Measurements from ENCODE around the gene TARBP1. TPM values are rescaled to one million over a fixed set of nuclear protein-coding genes. Genes with fewer than 3 reads are reported as not detected.
A peak's percentile ranks its signal among the peaks of the same experiment; 100 is the strongest.

Gene TARBP1
- total and polyA plus RNA-seq, 2 of the 13 experiments (the other 11 are each of a cell fraction or from before 2014, with no cell fraction given): 37.7 to 67.0 TPM

DNA sequence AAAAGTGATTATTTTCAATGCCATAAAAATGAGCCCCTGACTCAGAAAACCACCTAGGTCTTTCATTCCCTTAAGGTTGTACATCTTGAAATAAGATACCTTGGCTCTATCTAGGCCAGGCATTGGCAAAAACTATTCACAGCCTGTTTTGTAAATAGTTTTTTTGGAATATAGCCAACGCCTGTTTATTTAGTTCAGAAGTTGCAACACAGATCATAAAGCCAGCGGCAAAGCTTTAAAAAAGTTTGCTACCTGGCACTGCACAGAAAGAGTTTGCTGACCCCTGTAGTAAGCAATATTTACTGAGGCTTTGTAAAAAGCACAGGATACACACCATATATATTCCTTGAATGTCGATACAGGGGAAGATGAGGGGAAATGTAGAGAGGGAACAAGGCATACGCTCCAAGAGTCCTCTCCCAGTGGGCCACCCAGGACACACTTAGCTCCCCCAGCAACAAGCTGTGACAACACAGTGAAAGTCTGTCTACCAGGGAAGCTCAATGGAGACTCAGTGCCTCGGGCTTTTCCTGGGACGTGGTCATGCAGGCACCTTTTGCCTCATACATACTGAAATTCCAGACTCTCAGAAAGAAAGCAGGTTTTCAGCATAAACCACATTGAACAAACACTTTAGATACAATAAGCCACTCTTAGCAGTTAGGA, 20.5 kb downstream of the TARBP1 start (continued):
- TF ChIP-seq, protein P1, sequence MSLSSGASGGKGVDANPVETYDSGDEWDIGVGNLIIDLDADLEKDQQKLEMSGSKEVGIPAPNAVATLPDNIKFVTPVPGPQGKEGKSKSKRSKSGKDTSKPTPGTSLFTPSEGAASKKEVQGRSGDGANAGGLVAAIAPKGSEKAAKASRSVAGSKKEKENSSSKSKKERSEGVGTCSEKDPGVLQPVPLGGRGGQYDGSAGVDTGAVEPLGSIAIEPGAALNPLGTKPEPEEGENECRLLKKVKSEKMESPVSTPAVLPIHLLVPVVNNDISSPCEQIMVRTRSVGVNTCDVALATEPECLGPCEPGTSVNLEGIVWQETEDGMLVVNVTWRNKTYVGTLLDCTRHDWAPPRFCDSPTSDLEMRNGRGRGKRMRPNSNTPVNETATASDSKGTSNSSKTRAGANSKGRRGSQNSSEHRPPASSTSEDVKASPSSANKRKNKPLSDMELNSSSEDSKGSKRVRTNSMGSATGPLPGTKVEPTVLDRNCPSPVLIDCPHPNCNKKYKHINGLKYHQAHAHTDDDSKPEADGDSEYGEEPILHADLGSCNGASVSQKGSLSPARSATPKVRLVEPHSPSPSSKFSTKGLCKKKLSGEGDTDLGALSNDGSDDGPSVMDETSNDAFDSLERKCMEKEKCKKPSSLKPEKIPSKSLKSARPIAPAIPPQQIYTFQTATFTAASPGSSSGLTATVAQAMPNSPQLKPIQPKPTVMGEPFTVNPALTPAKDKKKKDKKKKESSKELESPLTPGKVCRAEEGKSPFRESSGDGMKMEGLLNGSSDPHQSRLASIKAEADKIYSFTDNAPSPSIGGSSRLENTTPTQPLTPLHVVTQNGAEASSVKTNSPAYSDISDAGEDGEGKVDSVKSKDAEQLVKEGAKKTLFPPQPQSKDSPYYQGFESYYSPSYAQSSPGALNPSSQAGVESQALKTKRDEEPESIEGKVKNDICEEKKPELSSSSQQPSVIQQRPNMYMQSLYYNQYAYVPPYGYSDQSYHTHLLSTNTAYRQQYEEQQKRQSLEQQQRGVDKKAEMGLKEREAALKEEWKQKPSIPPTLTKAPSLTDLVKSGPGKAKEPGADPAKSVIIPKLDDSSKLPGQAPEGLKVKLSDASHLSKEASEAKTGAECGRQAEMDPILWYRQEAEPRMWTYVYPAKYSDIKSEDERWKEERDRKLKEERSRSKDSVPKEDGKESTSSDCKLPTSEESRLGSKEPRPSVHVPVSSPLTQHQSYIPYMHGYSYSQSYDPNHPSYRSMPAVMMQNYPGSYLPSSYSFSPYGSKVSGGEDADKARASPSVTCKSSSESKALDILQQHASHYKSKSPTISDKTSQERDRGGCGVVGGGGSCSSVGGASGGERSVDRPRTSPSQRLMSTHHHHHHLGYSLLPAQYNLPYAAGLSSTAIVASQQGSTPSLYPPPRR (CRISPR knock-in tag; IDR thresholded peaks at IDR 0.05; ENCODE audit: borderline replicate concordance): 0 out of 2 replicates have a peak, but pooled peaks have one; percentile 32
- peak; percentile 97 for TF ChIP-seq NFIC (IDR thresholded peaks at IDR 0.05; ENCODE audit: low read length)
- TF ChIP-seq, protein P2, sequence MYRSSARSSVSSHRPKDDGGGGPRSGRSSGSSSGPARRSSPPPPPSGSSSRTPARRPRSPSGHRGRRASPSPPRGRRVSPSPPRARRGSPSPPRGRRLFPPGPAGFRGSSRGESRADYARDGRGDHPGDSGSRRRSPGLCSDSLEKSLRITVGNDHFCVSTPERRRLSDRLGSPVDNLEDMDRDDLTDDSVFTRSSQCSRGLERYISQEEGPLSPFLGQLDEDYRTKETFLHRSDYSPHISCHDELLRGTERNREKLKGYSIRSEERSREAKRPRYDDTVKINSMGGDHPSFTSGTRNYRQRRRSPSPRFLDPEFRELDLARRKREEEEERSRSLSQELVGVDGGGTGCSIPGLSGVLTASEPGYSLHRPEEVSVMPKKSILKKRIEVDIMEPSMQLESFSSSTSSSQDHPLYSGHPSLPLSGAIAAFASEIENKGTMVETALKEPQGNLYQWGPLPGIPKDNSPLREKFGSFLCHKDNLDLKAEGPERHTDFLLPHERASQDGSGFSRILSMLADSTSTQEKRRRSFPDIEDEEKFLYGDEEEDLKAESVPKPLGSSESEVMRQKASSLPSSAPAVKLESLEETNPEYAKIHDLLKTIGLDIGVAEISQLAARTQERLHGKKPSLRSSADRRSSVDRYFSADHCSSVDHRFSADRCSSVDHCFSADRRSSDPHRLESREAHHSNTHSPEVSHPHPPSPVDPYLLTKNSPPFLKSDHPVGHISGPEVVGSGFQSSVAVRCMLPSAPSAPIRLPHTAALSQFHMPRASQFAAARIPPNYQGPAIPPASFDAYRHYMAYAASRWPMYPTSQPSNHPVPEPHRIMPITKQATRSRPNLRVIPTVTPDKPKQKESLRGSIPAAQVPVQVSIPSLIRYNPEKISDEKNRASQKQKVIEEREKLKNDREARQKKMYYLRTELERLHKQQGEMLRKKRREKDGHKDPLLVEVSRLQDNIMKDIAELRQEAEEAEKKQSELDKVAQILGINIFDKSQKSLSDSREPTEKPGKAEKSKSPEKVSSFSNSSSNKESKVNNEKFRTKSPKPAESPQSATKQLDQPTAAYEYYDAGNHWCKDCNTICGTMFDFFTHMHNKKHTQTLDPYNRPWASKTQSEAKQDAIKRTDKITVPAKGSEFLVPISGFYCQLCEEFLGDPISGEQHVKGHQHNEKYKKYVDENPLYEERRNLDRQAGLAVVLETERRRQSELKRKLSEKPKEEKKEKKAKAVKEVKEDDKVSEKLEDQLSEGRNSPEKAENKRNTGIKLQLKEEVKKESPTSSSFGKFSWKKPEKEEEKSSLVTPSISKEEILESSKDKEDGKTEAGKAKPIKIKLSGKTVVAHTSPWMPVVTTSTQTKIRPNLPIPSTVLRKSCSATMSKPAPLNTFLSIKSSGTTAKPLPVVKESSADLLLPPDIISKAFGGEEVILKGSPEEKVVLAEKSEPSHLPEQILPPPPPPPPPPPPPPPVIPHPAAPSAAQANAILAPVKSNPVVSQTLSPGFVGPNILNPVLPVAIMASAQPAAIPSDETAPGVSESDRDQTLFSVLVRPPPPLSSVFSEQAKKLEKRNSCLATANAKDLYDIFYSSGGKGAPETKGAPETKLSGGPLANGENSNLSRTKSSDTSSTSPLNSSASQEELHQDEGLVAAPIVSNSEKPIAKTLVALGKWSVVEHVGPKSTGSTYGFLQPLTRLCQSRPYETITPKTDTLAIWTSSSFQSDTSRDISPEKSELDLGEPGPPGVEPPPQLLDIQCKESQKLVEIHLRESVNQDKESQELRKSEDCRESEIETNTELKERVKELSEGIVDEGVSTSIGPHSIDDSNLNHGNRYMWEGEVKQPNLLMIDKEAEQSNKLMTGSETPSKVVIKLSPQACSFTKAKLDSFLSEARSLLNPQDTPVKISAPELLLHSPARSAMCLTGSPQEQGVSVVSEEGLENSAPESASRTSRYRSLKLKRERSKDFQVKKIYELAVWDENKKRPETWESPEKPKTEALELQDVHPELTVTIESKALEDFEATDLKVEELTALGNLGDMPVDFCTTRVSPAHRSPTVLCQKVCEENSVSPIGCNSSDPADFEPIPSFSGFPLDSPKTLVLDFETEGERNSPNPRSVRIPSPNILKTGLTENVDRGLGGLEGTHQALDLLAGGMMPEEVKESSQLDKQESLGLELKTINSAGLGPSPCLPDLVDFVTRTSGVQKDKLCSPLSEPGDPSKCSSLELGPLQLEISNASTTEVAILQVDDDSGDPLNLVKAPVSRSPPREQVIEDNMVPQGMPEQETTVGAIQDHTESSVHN (CRISPR knock-in tag; IDR thresholded peaks at IDR 0.05): no peak
- no peak for TF ChIP-seq SOX6 (IDR thresholded peaks at IDR 0.05)
- peak; percentile 58 for TF ChIP-seq SOX6 (CRISPR knock-in tag; IDR thresholded peaks at IDR 0.05)
- TF ChIP-seq HDAC1 (CRISPR knock-in tag; IDR thresholded peaks at IDR 0.05): no peak
- peak; percentile 18; the same call in 1 of the 2 replicates for TF ChIP-seq SMC3 (IDR thresholded peaks at IDR 0.05; ENCODE audit: low read length)
- no peak for TF ChIP-seq ZNF333 (CRISPR knock-in tag; IDR thresholded peaks at IDR 0.05; ENCODE audit: borderline replicate concordance)
- no peak for TF ChIP-seq HNF4G (IDR thresholded peaks at IDR 0.05; ENCODE audit: borderline replicate concordance, low read depth, low read length)
- no peak for TF ChIP-seq HNF4G (CRISPR knock-in tag; IDR thresholded peaks at IDR 0.05; ENCODE audit: borderline replicate concordance, low read depth)
- TF ChIP-seq HMG20A (CRISPR knock-in tag; IDR thresholded peaks at IDR 0.05; ENCODE audit: borderline replicate concordance): peak; percentile 64; the same call in 1 of the 2 replicates
- TF ChIP-seq KDM5A (IDR thresholded peaks at IDR 0.05; ENCODE audit: borderline replicate concordance, low read length): no peak
- TF ChIP-seq EP300 (IDR thresholded peaks at IDR 0.05; ENCODE audit: low read depth in 2 of 2, low read length in 2 of 2): peak in 1 of 2 experiments; percentile 65; a peak in 1 of 4 replicates
- TF ChIP-seq EP300 (CRISPR knock-in tag; IDR thresholded peaks at IDR 0.05; ENCODE audit: borderline replicate concordance): no peak
- no peak for TF ChIP-seq ZNF484 (CRISPR knock-in tag; IDR thresholded peaks at IDR 0.05; ENCODE audit: borderline replicate concordance, low read depth)
- no peak for TF ChIP-seq NFIB (CRISPR knock-in tag; IDR thresholded peaks at IDR 0.05; ENCODE audit: borderline replicate concordance)
- no peak for TF ChIP-seq RAD21 (CRISPR knock-in tag; IDR thresholded peaks at IDR 0.05)
